Mucosa of rectum (tissue), 2 donors: ENCODE measurements around the gene MRC2.
"Not testable (repeated sequence)": the region's sequence is repeated elsewhere in the genome, so short reads cannot be mapped to it uniquely, and the experiment has no call there.

Source experiments
- H3K27ac ChIP-seq, 2 donors: one replicate each; pipeline ENCODE4 v1.7.0; 2013; ENCODE audit warnings: inconsistent platforms in 2 of 2, low read depth in 2 of 2, low read length in 2 of 2
- H3K27me3 ChIP-seq, 2 donors: one replicate each; pipeline ENCODE4 v1.7.0; 2013; ENCODE audit warnings: low read length in 2 of 2; ENCODE audit not compliant: control insufficient read depth in 2 of 2, insufficient read depth in 2 of 2
- H3K36me3 ChIP-seq, 2 donors: one replicate each; pipeline ENCODE4 v1.7.0; 2013; ENCODE audit warnings: low read length in 2 of 2; ENCODE audit not compliant: control insufficient read depth in 2 of 2, insufficient read depth in 2 of 2
- H3K4me1 ChIP-seq, 2 donors: one replicate each; pipeline ENCODE4 v1.7.0; 2013; ENCODE audit warnings: low read length in 2 of 2, mild to moderate bottlenecking in 1 of 2; ENCODE audit not compliant: control insufficient read depth in 2 of 2, insufficient read depth in 2 of 2
- H3K4me3 ChIP-seq, 2 donors: one replicate each; pipeline ENCODE4 v1.7.0; 2013; ENCODE audit warnings: low read length in 2 of 2
- H3K9ac ChIP-seq, 2 donors: one replicate each; pipeline ENCODE4 v1.7.0; 2013; ENCODE audit warnings: low read length in 2 of 2, low read depth in 1 of 2, mild to moderate bottlenecking in 1 of 2
- H3K9me3 ChIP-seq, 2 donors: one replicate each; pipeline ENCODE4 v1.7.0; 2013; ENCODE audit warnings: low read length in 2 of 2; ENCODE audit not compliant: control insufficient read depth in 2 of 2
- donor health status: healthy.
- donor health status: Normal muscosa, but diverticular disease.

MRC2 gene

DNA sequence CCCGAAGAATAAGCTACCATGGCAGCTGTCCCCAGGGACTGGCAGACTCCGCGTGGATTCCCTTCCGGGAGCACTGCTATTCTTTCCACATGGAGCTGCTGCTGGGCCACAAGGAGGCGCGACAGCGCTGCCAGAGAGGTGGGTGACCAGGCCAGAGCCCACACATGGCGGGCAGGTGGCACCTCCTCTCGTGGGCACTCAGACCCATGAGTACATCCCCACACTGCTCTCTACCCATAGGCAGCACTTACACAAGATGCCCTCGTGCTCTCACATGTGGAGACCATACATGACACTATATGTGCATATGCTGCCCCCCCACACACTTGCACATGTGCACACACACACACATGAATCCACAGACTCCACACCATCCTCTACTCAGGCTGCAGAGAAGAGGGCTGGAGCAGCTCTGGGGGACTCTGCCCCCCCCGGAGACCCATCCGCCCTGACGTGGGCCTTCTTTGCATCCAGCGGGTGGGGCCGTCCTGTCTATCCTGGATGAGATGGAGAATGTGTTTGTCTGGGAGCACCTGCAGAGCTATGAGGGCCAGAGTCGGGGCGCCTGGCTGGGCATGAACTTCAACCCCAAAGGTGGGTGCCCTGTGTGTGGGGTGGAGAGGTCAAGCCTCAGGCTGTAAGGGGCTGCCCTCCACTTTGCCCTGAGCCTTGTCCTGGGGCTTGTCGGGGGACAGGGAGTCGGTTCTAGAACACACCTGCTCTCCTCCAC lies 62.9 kb downstream of the MRC2 start:
- H3K9me3 ChIP-seq: no peaks in the 10 kb centered on the region
- H3K36me3 ChIP-seq: no peaks in the 10 kb centered on the region
- no peak overlapping the region for H3K4me3 ChIP-seq
- no peaks in the 10 kb centered on the region for H3K4me1 ChIP-seq
- no peak overlapping the region for H3K27ac ChIP-seq
- H3K27me3 ChIP-seq: no peaks in the 10 kb centered on the region
- H3K9ac ChIP-seq: no peak overlapping the region

DNA sequence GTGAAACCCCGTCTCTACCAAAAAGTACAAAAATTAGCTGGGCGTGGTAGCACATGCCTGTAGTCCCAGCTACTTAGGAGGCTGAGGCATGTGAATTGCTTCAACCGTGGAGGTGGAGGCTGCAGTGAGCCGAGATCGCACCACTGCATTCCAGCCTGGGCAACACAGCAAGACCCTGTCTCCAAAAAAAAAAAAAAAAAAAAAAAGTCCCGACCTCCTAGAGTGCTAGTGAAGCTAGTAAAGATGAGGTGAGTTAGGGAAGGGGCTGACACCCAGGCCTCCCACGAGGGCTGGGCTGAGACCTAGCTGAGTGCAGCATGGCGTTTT lies 64.1 kb downstream of the MRC2 start:
- H3K9ac ChIP-seq, H3K27me3 ChIP-seq, H3K4me1 ChIP-seq, H3K4me3 ChIP-seq, H3K9me3 ChIP-seq, H3K27ac ChIP-seq, H3K36me3 ChIP-seq: not testable (repeated sequence)

DNA sequence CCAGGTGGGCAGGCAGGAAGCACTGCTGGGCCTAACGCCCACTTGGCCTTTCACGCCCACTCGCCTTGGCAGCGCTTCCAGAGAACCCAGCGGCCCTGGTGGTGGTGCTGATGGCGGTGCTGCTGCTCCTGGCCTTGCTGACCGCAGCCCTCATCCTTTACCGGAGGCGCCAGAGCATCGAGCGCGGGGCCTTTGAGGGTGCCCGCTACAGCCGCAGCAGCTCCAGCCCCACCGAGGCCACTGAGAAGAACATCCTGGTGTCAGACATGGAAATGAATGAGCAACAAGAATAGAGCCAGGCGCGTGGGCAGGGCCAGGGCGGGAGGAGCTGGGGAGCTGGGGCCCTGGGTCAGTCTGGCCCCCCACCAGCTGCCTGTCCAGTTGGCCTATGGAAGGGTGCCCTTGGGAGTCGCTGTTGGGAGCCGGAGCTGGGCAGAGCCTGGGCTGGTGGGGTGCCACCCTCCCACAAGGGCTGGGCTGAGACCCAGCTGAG lies 64.7 kb downstream of the MRC2 start:
- Histone ChIP-seq H3K4me3 (no peak overlapping the region), H3K9ac (no peak overlapping the region), H3K9me3 (no peaks in the 10 kb centered on the region), H3K27ac (no peak overlapping the region), H3K4me1 (no peaks in the 10 kb centered on the region), H3K36me3 (no peaks in the 10 kb centered on the region), H3K27me3 (no peaks in the 10 kb centered on the region)

DNA sequence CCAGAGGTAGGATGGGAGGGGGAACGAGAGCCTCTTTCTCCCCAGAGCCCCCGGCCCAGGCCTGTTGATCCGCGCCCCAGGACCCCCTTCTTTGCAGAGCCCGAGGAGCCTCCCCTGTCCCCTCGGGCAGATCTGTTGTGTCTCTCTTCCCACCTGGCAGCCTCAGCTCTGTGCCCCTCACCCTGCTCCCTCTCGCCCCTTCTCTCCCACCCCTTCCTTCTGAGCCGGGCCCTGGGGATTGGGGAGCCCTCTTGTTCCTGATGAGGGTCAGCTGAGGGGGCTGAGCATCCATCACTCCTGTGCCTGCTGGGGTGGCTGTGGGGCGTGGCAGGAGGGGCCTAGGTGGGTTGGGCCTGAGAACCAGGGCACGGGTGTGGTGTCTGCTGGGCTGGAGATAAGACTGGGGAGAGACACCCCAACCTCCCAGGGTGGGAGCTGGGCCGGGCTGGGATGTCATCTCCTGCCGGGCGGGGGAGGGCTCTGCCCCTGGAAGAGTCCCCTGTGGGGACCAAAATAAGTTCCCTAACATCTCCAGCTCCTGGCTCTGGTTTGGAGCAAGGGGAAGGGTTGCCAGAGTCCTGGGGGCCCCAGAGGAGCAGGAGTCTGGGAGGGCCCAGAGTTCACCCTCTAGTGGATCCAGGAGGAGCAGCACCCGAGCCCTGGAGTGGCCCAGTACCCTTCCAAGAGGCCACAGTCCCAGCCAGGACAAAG lies 65.4 kb downstream of the MRC2 start:
- H3K27ac ChIP-seq: no peak overlapping the region
- no peaks in the 10 kb centered on the region for H3K4me1 ChIP-seq
- H3K36me3 ChIP-seq: no peaks in the 10 kb centered on the region
- no peaks in the 10 kb centered on the region for H3K27me3 ChIP-seq
- H3K9me3 ChIP-seq: no peaks in the 10 kb centered on the region
- H3K9ac ChIP-seq: no peak overlapping the region
- H3K4me3 ChIP-seq: no peak overlapping the region

DNA sequence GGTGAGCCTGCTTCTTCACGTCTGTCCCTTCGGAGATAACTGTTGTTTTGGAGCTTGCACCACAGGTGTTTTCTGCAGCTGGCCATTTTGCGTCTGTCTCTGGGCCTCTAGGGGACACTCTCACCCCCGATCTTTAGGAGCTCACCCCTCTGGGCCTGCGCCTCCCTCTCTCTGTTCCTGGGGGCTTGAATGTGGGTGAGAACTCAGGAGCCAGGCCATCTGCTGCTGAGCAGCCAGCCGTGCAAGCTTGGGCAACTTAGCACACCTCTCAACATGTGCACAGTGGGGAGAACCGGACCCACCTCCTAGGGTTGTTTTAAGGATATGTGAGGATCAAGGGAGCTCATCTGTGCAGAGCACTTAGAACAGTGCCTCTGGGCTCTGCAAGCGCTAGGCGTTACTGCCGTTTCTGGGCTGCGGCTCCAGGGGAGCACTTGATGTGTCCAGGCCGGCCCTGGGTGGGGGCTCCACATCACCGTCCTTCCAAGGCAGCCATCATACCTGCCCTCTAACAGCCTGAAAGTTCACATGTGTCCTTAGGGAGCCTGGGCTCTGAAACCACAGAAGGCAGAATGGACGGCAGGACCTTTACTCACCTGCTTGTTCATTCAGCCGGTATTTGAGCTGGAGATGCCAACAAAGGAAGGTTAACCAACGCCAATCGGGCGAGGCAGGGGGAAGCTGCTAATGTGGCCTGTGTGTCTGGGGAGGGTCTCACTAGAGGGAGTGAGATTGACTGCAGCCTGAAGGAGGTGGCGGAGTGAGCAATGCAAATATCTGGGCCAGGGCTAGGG lies 66.3 kb downstream of the MRC2 start:
- Histone ChIP-seq H3K4me3 (no peak overlapping the region), H3K36me3 (no peaks in the 10 kb centered on the region), H3K9me3 (no peaks in the 10 kb centered on the region), H3K9ac (no peak overlapping the region), H3K27me3 (no peaks in the 10 kb centered on the region), H3K27ac (no peak overlapping the region), H3K4me1 (no peaks in the 10 kb centered on the region)

DNA sequence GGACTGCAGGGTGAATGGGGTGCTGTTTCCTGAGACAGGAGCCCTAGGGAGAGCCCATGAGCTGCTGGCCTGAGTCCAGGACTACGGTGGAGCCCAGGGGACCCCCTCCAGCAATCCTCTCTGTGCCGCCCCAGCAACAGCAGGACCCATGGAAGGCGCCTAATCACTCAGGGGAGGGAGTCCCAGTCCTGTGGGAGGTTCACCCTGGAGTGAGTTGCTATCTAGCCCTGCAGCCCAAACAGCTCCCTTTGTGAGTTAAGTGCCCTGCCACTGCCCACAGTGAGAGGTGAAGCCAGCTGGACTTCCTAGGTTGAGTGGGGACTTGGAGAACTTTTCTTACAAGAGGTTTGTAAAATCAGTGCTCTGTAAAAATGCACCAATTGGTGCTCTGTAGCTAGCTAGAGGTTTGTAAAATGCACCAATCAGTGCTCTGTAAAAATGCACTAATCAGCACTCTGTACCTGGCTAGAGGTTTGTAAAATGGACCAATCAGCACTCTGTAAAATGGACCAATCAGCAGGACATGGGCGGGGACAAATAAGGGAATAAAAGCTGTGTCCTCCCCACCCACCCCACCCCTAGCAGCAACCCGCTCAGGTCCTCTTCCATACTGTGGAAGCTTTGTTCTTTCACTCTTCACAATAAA lies 67.7 kb downstream of the MRC2 start:
- H3K36me3 ChIP-seq, H3K27ac ChIP-seq, H3K9me3 ChIP-seq, H3K4me1 ChIP-seq, H3K27me3 ChIP-seq, H3K9ac ChIP-seq, H3K4me3 ChIP-seq: not testable (repeated sequence)

DNA sequence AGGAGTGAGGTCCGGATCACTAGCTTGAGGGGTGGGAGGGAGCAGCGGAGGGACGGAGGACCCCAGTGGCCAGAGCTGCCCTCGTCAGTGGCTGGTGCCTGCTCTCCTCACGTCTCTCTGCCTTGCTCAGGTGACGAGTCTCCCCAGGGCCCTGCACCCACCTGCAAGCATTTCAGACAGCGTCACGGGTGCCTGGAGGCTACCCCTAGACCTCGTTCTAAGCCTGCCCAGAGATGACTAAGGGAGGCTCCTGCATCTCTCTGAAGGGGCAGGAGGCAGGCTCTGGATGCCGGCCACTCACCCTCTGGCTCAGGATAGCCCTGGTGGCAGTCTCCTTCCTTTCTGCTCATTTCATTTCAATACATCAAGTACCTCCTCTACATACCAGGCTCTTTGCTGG lies 68.8 kb downstream of the MRC2 start:
- H3K4me1 ChIP-seq: no peaks in the 10 kb centered on the region

DNA sequence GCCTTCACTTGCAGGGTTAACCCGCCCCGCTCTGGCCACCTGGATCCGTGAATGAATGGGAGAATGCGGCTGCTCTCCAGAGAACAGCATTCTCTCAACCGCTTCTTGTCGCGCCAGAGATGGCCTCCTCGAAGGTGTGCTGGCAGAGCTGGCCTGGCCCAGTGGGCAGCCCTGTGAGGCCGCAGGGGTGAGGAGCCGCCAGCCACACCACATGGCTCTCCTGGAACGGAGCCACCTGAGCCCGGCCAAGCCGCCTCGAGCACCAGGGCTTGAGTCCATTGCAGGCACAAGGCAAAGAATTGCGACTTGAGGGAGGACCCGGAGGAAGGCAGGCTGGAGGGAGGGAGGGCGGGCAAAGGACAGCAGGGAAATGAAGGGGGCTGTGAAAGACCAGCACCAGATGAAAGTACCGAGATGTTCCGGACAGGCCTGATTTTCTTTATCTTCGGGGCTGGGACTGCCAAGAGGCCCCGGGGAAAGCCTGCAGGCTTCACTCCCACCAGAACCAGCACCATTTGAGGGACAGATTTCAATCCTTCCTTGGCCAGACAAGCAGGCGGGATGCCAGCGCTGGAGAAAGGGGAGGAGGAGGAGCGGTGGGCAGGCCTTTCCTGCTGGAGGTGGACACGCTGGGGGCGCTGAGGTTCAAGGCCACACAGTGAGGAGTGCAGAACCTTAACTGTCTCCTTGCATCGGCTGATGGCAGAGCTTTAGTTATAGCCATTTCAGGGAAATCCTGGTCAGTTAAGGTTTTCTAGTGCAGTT lies 69.4 kb downstream of the MRC2 start:
- no peak overlapping the region for H3K27ac ChIP-seq
- no peaks in the 10 kb centered on the region for H3K36me3 ChIP-seq
- no peak overlapping the region for H3K4me3 ChIP-seq
- H3K9me3 ChIP-seq: no peaks in the 10 kb centered on the region
- H3K9ac ChIP-seq: no peak overlapping the region
- H3K4me1 ChIP-seq: no peaks in the 10 kb centered on the region
- no peaks in the 10 kb centered on the region for H3K27me3 ChIP-seq

More for the DNA sequence above, 68.8 kb downstream of the MRC2 start:
- Histone ChIP-seq H3K27ac (no peak overlapping the region), H3K9ac (no peak overlapping the region), H3K27me3 (no peaks in the 10 kb centered on the region), H3K4me3 (no peak overlapping the region), H3K9me3 (no peaks in the 10 kb centered on the region), H3K36me3 (no peaks in the 10 kb centered on the region)

DNA sequence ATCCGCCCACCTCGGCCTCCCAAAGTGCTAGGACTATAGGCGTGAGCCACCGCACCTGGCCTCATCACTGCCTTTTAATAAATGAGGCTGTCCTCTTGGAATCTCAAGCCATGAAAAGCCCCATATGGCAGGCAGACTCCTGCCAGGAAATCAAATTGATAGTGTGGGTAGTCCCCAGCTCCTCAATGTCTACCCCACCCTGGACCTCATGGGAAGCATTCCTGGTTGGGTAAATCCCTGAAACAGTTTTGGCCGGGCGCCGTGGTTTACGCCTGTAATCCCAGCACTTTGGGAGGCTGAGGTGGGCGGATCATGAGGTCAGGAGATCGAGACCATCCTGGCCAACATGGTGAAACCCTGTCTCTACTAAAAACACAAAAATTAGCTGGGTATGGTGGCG lies 71.0 kb downstream of the MRC2 start:
- not testable (repeated sequence) for H3K9me3 ChIP-seq, H3K4me1 ChIP-seq, H3K27me3 ChIP-seq, H3K4me3 ChIP-seq, H3K36me3 ChIP-seq, H3K27ac ChIP-seq, H3K9ac ChIP-seq
